NB4 (cell line): ENCODE results near the gene ABCC11.

Experiments used
- MYC ChIP-seq: IDR thresholded peaks from 2 replicates; pipeline ENCODE4 v1.6.1; 2011; ENCODE audit warnings: low read depth, low read length
- POLR2A ChIP-seq: IDR thresholded peaks from 2 replicates; pipeline ENCODE4 v1.6.1; 2011; ENCODE audit warnings: mild to moderate bottlenecking; ENCODE audit not compliant: insufficient read length; ENCODE audit errors: extremely low read depth
- TF ChIP-seq, protein P1 (sequence below): IDR thresholded peaks from one replicate; pipeline ENCODE4 v1.5.1; 2012; ENCODE audit warnings: low read depth, low read length
- TF ChIP-seq, protein P2 (sequence below): IDR thresholded peaks from 2 replicates; pipeline ENCODE4 v1.6.1; 2011; ENCODE audit warnings: low read depth, low read length

GRCh38 chr16:48132696-48133095 is 114.6 kb downstream of the ABCC11 start:
- no peak for TF ChIP-seq POLR2A
- TF ChIP-seq, protein P1, sequence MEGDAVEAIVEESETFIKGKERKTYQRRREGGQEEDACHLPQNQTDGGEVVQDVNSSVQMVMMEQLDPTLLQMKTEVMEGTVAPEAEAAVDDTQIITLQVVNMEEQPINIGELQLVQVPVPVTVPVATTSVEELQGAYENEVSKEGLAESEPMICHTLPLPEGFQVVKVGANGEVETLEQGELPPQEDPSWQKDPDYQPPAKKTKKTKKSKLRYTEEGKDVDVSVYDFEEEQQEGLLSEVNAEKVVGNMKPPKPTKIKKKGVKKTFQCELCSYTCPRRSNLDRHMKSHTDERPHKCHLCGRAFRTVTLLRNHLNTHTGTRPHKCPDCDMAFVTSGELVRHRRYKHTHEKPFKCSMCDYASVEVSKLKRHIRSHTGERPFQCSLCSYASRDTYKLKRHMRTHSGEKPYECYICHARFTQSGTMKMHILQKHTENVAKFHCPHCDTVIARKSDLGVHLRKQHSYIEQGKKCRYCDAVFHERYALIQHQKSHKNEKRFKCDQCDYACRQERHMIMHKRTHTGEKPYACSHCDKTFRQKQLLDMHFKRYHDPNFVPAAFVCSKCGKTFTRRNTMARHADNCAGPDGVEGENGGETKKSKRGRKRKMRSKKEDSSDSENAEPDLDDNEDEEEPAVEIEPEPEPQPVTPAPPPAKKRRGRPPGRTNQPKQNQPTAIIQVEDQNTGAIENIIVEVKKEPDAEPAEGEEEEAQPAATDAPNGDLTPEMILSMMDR: no peak
- TF ChIP-seq, protein P2, sequence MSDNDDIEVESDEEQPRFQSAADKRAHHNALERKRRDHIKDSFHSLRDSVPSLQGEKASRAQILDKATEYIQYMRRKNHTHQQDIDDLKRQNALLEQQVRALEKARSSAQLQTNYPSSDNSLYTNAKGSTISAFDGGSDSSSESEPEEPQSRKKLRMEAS: no peak
- TF ChIP-seq MYC: no peak
